PC-9 (cell line): ENCODE data around the gene PCSK7.

Experiments
- EZH2 ChIP-seq: fragments of 200-600 bp; sonication (generic); IDR thresholded peaks from 2 replicates; pipeline ENCODE4 v1.8.0; 2017; ENCODE audit warnings: antibody characterized with exemption, low read depth
- TF ChIP-seq, protein P1 (sequence below): fragments of 200-600 bp; sonication (generic); conservative IDR thresholded peaks from 2 replicates; pipeline ENCODE4 v1.6.1; 2017; ENCODE audit warnings: mixed run types, antibody characterized with exemption, mild to moderate bottlenecking, moderate library complexity

DNA sequence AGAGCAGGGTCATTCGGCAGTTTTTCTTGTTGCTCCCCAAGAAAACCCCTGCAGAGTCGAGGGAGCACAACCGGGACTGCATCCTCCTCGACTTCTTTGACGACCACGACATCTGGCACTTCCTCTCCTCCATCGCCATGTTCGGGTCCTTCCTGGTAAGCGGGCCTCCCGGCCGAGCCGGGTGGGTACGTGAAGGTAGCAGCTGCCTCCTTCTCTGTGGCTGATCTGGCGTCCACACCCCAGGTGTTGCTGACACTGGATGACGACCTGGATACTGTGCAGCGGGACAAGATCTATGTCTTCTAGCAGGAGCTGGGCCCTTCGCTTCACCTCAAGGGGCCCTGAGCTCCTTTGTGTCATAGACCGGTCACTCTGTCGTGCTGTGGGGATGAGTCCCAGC is 36.1 kb downstream of the PCSK7 start:
- TF ChIP-seq, protein P1, sequence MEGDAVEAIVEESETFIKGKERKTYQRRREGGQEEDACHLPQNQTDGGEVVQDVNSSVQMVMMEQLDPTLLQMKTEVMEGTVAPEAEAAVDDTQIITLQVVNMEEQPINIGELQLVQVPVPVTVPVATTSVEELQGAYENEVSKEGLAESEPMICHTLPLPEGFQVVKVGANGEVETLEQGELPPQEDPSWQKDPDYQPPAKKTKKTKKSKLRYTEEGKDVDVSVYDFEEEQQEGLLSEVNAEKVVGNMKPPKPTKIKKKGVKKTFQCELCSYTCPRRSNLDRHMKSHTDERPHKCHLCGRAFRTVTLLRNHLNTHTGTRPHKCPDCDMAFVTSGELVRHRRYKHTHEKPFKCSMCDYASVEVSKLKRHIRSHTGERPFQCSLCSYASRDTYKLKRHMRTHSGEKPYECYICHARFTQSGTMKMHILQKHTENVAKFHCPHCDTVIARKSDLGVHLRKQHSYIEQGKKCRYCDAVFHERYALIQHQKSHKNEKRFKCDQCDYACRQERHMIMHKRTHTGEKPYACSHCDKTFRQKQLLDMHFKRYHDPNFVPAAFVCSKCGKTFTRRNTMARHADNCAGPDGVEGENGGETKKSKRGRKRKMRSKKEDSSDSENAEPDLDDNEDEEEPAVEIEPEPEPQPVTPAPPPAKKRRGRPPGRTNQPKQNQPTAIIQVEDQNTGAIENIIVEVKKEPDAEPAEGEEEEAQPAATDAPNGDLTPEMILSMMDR: no peak
- no peak for TF ChIP-seq EZH2
